Cortex of kidney (tissue), 1 donor: Measurements from ENCODE around the gene AJM1.
"Not testable (repeated sequence)": the region's sequence is repeated elsewhere in the genome, so short reads cannot be mapped to it uniquely, and the experiment has no call there.

Experiments
- DNase-seq: peaks from one replicate; lab custom pipeline; 2025; lab: John Stamatoyannopoulos, UW

Gene AJM1

DNA sequence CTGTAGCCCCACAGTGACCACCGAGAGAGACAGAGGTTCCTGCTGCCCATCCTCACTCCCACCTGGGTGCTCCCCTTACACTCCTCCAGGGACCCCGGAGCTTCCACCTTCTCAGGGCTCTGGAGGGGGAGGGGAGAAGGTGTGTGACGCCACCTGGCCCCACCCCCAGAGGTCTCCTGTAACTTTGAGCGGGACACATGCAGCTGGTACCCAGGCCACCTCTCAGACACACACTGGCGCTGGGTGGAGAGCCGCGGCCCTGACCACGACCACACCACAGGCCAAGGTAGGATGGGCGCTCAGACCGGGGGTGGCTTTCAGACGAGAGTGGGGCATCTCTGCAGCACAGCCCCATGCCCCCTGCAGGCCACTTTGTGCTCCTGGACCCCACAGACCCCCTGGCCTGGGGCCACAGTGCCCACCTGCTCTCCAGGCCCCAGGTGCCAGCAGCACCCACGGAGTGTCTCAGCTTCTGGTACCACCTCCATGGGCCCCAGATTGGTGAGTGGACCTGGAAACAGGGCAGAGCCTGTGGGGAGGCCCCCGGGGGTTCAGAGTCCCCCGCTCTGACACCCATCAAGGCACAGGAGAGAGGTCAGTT is 14.4 kb downstream of the AJM1 start:
- DNase-seq: no peak

DNA sequence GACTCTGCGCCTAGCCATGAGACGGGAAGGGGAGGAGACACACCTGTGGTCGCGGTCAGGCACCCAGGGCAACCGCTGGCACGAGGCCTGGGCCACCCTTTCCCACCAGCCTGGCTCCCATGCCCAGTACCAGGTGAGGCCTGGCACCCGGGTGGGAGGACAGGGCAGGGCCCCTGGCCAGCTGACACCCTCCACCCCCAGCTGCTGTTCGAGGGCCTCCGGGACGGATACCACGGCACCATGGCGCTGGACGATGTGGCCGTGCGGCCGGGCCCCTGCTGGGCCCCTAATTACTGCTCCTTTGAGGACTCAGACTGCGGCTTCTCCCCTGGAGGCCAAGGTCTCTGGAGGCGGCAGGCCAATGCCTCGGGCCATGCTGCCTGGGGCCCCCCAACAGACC is 14.9 kb downstream of the AJM1 start:
- DNase-seq: no peak

DNA sequence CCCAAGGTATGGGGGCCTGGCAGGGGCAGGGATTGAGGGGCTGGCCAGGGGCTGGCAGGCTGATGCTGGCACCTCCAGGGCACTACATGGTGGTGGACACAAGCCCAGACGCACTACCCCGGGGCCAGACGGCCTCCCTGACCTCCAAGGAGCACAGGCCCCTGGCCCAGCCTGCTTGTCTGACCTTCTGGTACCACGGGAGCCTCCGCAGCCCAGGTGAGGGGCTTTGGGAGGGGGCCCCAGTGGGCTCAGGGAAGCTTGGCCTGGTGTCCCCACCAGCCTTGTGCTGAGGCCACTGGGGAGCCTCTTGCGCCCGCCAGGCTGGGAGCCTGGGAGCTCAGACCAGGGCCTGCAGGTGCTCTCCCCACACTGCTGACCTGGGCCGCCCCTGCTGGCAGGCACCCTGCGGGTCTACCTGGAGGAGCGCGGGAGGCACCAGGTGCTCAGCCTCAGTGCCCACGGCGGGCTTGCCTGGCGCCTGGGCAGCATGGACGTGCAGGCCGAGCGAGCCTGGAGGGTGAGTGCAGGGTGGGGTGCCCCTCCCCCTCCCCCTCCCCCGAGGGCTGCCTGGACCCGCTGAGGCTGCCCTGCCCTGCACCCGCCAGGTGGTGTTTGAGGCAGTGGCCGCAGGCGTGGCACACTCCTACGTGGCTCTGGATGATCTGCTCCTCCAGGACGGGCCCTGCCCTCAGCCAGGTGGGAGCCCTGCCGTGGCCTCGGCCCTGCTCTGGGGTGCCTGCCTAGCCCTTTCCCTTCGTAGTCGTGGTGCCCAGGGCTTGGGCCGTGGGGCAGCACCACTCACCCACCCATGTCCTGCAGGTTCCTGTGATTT is 15.5 kb downstream of the AJM1 start:
- no peak for DNase-seq

DNA sequence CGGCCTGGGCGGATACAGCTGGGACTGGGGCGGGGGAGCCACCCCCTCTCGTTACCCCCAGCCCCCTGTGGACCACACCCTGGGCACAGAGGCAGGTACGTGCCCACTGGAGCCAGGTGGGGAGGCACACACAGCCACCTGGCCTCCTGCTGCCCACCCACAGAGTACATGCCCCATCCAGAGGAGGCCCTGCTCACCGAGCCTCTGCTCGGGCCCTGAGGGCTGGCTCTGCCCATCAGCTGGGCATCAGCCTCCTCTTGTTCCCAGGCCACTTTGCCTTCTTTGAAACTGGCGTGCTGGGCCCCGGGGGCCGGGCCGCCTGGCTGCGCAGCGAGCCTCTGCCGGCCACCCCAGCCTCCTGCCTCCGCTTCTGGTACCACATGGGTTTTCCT is 16.2 kb downstream of the AJM1 start:
- no peak for DNase-seq

DNA sequence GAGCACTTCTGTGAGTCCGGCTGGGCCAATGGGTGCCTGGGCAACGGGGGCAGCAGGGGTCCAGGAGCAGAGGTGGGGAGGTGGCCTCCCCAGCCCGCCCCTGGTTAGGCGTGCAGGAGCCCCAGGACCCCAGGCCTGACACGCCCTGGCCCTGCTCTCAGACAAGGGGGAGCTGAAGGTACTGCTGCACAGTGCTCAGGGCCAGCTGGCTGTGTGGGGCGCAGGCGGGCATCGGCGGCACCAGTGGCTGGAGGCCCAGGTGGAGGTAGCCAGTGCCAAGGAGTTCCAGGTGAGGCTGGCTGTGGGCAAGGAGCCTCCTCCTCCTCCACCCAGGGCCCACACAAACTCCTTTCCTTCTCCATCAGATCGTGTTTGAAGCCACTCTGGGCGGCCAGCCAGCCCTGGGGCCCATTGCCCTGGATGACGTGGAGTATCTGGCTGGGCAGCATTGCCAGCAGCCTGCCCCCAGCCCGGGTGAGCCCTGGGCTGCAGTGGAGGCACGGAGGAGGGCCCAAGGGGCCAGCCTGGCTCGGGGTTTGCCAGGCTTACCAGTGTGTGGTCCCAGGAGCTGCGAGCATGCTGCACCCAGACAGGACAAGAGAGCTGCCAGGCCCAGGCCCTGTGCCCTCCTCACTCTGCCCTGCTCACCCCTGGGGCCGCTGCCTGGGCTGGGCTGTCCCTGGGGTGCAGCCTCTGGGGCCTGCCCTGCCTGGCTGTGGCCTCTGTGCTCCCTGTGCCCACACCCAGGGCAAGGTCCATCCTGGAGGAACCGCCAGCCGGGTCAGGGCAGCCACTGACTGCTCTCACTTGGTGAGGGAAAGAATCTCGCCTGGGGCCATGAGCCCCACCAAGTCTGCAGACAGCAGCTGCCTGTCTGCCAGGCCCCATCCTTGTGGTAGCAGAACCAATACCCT is 16.8 kb downstream of the AJM1 start:
- DNase-seq: no peak

DNA sequence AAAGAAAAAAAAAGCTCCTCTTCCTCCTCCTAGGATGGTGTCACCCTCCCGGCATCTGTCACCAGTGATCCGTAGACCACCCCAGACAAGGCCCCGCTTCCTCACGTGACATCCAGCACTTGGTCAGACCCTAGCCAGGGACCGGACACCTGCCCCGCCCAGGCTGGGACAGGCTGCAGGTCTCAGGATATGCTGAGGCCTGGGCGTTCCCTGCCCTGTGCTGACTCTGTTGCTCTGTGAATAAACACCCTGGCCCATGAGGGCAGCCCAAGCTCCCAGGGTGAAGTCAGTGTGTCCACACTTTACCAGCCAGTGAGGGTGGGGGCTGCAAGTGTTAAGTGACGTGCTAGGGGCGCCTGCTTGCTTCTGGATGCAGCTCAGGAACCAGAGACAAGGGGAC is 18.3 kb downstream of the AJM1 start:
- DNase-seq: no peak

DNA sequence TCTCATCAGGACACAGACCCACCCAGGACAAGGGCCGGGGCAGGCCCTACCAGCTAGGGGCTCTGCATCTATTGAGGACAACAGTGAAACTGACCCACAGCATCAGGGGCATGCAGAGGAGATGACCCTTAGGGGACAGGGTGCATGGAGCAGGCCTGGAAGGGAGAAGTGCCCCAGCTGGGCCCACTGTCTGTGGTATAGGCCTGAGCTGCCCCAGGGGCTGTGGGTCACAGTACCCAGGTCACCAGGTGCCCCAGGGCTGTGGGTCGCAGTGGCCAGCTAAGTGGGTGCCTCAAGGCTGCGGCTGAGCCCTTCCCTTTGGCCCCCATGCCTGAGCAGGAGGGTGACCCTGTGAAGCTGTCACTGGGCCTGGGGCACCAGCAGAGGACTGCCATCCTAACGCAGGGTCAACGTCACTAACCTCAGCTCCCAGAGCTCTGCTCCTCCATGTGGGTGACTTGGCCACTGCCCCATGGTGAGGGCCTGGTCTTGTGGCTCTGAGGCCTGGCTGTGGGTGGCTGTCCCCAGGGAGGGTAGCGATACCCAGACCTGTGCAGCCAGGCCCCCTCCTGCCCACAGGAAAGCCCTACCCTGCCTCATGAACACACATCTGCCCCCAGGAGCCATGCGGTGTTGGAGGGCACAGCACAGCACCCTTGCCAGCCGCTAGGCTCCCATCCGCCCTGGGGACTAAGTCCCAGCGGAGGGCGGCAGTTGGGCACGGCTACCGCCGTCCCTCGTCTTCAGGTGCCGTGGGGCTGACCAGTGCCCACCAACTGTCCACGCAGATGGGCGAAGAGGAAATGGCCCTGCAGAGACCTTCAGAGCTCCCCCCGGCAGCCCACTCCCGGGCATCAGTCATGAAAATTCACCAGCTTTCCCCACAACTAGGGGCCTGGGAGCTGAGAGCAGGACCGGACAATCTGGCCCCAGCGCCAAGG is 18.9 kb downstream of the AJM1 start:
- no peak for DNase-seq

DNA sequence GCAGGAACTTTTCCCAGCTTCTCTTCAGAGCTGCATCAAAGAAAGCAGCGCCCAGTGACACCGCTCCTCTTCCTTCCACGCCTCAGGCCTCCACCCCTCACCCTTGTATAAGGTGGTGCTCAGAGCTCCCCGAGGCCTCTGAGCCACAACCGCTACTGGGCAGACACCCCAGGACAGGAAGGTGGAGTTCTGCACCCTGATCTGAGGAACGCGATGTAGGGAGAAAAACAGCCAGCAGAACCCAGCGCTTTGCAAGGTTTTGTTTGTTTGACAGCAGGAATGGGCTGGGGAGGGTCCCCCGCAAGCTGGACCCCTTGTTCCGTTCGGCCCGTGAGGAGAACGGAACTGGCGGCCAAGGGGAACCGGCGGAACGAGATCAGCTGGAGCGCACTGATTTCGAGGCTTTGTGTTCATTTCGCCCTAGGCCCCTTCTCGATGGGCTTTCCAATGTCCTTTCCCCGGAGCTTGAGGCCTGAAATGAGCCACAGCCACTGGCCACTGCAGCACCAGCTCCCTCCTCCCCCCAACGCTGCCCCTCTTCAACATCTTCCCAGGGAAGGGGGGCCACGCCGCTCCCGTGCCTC is 19.7 kb downstream of the AJM1 start:
- no peak for DNase-seq

DNA sequence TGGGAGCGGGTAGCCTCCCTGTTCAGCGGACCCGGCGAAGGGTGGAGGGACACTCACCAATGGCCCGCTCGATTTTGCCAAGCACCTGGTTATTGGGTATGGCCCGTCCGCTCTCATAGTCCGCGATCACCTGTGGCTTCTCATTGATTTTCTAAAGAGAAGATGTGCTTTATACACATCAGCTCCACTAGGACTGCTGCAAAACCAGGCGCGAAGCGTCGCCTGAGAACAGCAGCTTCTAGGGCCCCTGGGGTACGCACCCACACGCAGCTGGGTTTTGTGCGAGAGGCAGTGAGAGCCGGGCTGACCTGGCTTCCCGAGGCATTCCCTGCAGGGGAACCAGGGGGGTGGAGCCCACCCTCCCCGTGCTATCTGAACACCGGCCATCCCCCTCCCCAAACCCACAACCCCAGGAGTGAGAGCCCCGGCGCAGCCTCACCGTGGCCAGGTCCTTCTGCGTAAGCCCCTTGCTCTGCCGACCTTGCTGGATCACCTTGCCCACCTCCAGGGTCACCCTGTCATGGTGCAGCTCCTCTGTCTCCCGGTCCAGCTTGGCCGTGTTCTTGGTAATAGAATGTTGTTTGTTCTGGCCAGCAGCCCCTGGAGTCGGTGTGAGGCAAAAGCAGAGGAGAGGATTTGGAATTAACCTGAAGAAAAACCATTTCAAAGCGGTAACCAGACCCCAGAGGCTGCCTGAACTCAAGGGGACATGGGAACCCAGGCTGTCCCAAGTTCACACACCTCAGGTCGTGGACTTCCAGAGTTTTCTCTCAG is 20.8 kb downstream of the AJM1 start:
- DNase-seq: no peak

DNA sequence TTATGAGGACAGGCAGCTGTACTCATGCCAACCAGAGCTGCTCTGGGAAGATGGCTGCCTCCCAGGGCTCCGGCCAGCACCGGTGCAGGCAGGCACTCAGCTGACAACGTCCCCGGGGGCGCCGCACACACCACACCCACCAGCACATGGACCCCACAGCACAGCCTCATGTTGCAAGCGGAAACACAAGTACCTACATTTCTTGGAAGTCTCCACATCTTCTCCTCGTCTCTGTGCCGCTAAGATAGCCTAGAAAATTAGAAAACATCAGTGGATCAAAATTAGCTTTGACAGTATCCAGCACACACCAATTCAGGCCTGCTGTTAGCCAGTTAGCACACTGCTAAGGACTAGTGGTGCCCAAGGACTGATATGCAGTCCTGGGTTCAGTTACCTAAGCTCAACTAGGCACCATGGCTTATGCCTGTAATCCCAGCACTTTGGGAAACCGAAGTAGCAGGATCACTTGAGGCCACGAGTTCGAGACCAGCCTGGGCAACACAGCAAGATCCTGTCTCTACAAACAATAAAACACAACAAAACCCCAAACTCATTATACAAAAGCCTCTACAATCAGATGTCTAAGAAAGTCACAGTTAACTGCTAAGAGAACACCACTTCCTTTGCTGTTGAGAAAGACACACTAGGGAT is 21.5 kb downstream of the AJM1 start:
- no peak for DNase-seq

DNA sequence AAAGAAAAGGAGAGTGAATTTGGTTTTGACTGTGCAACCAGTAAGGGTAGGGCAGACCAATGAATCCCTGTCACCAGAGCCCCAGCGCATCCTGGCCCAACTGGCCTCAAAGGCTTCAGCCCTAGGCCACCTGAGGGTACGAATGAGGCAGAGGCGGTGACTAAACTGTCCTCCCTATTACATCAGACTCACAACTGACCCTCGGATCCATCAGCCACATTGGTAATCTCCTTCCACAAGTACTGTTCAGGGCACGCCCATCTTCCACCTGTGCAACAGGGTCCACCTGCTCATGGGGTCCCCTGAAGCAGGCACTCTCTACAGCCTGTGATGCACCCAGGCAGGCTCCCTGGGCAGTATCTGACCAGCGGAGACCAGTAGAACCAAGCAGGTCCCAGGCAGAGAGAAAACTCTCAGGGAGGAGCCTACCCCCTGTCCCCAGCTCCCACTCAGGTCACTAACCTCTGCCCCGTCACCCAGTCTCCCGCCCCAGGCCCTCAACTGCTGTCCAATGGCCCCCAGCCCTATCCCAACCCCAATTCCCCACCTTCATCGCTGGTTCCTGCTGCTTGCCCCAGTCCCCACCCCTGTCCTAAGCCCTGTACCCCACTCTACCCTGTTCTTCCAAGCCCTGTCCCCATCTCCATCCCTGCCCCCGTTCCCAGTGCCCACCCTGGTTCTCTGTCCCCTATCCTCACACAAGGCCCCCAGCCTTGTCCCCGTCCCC is 22.9 kb downstream of the AJM1 start:
- DNase-seq: no peak

DNA sequence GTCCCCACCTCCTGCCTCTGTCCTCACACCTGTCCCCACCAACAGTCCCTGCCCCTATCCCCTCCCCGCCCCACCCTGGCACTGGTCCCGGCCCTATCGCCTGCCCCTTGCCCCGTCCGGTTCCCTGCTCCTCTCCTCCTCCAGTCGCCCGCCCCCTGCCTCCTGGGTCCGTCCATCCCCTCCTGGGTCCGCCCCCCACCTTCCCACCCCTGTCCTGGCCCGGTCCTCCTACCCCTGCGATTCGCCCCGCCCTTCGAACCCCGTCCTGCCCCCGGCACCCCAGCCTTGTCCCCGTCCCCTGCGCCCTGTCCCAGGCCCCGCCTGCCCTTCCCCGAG is 23.5 kb downstream of the AJM1 start:
- DNase-seq: no peak

DNA sequence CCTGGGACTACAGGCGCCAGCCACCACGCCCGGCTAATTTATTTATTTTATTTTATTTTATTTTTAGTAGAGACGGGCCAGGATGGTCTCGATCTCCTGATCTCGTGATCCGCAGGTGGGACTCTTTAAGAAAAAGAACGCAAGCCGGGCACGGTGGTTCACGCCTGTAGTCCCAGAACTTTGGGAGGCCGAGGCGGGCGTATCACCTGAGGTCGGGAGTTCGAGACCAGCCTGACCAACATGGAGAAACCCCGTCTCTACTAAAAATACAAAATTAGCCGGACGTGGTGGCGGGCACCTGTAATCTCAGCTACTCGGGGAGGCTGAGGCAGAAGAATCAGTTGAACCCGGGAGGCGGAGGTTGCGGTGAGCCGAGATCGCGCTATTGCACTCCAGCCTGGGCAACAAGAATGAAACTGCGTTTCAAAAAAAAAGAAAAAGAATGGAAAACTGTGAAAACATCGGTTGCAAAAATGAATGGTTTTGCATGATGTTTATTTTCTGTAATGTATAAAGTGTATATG is 24.7 kb downstream of the AJM1 start:
- DNase-seq: not testable (repeated sequence)

DNA sequence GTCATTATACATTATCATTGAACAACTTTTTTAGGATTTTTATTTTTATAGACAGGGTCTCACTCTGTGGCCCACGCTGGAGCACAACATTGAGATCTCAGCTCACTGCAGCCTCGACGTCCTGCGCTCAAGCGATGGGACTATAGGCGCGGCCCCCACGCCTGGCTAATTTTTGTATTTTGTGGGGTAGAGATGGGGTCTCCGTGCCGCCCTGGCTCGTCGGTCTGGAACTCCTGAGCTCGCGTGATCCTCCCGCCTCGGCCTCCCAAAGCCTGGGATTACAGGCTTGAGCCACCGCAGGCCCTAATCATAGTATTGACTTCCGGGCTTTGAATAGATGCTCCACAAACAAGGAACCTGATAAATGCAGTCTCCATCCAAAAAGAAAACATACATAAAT is 25.2 kb downstream of the AJM1 start:
- no peak for DNase-seq

DNA sequence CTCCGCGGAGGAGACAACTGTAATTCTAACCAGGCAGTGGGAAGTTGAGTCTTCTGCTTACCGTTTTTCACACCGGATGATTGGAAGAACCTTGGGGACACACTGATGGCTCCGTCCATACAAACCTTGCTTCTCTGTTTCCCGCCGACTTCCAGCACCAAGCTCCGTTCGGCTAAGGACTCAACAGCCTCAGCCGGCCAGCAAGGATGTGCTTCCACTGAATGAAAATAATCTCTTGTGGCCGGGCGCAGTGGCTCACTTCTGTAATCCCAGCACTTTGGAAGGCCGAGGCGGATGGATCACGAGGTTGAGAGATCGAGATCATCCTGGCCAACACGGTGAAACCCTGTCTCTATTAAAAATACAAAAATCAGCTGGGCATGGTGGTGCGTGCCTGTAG is 25.6 kb downstream of the AJM1 start:
- no peak for DNase-seq

DNA sequence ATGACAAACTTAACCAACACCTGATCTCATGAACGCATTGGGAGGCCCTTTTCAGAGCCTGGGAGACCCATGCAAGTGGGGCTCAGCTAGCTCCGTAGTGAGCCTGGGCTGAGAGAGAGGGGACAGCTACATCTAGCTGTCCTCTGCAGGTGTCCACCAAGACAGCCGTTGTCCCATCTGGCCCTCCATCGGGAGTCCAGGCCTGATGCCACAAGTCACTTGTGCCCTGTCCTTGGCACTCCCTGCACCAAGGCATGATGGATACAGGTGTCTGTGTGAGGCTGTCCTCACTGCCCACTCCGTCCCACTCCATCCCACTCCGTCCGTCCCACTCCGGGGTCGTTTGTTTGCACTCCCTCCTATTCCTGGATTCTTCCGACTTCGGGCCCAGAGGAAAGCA is 26.4 kb downstream of the AJM1 start:
- DNase-seq: no peak

DNA sequence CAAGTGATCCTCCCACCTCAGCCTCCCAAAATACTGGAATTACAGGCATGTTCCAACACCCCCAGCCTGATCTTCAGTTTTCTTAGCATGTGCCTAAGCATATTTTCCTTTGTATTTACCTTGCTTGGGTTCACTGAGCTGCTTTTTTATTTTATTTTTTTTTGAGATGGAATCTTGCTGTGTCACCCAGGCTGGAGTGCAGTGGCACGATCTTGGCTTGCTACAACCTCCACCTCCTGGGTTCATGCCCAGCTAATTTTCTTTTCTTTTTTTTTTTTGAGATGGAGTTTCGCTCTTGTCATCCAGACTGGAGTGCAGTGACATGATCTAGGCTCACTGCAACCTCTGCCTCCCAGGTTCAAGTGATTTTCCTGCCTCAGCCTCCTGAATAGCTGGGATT is 27.3 kb downstream of the AJM1 start:
- DNase-seq: not testable (repeated sequence)

DNA sequence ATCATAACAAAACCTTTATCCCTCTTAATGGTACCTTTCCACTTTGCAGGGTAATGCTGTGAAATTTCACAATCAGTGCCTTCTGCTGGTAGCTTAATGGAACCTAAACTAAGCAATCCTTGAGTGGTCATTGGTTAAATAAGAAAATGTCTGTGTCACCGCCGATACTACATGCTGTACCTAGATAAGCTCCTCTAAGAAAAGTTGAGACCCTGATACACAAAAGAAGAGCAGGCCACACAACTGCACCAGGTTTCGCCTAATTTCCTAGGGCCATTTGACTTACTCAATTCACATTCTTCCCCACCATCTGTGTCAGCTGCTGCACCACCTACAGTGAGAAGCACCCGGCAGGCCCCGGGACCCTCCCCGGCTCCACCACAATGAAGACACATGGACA is 32.9 kb downstream of the AJM1 start:
- DNase-seq: no peak

DNA sequence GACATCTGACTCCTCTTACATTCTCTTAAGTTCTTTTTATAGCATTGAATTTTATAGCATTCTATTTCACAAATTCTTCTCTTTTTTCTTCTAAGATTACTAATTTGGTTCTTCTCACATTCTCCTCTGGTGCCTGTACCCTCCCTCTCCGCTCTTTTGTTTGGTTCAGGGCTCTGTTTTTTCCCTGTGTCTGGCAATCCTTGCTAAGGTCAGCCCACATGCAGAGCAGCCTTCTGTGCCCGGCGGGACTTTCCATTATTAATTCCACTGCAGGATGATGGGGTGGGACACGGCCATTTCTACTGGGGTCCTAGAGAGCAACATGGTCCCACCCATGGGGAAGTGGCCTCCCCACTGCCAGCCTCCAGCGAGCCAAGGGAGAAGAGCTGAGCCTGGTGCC is 34.2 kb downstream of the AJM1 start:
- DNase-seq: no peak
